Left kidney (tissue), 8 donors: ENCODE data around the gene TAS2R60. TPM values are rescaled to one million over a fixed set of nuclear protein-coding genes. Genes with fewer than 3 reads are reported as not detected.
"Not testable (repeated sequence)": the region's sequence is repeated elsewhere in the genome, so short reads cannot be mapped to it uniquely, and the experiment has no call there.

ENCODE experiments used
- DNase-seq: peaks from one replicate; pipeline ENCODE4 v3.0.0-alpha.2; 2013
- long read RNA-seq, 8 donors: transcript quantifications; one replicate each; lab custom pipeline, GENCODE V29; 2026
- polyA plus RNA-seq: library from polyadenylated mRNA; unstranded; fragments of 120-200 nt; gene quantifications from one replicate; pipeline ENCODE4 v1.2.1, GENCODE V29; 2013; ENCODE audit not compliant: insufficient read length

The TAS2R60 gene, protein sequence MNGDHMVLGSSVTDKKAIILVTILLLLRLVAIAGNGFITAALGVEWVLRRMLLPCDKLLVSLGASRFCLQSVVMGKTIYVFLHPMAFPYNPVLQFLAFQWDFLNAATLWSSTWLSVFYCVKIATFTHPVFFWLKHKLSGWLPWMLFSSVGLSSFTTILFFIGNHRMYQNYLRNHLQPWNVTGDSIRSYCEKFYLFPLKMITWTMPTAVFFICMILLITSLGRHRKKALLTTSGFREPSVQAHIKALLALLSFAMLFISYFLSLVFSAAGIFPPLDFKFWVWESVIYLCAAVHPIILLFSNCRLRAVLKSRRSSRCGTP
- not detected for polyA plus RNA-seq
- long read RNA-seq, donor 1, result 0 reads
- long read RNA-seq, donor 2, result 0 reads
- long read RNA-seq, donor 3, result 0 reads
- long read RNA-seq, donor 4, result 0 reads
- long read RNA-seq, donor 5, result 0 reads
- long read RNA-seq, donor 6, result 0 reads
- long read RNA-seq, donor 7, result 0 reads
- long read RNA-seq, donor 8, result 0 reads

DNA sequence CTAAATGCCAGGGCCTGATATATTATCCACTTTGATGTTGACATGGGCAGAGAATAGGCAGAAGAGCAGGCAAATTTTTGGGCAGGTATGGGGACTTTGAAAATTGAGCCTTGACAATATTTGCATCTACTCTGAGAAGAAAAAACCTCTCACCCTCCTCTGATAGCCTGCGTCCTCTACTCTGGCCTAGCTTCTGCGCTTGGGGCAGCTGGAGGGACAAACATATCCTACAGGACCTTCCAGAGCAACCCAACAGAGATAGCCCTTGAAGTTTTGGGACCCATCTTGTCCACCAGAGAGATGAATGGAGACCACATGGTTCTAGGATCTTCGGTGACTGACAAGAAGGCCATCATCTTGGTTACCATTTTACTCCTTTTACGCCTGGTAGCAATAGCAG lies at the start of gene TAS2R60:
TSS of gene TAS2R60 (plus strand) at position 301 of the 400 bp plus-strand sequence. CDS start at position 301, 0 bp downstream.
- DNase-seq, result no peak

DNA sequence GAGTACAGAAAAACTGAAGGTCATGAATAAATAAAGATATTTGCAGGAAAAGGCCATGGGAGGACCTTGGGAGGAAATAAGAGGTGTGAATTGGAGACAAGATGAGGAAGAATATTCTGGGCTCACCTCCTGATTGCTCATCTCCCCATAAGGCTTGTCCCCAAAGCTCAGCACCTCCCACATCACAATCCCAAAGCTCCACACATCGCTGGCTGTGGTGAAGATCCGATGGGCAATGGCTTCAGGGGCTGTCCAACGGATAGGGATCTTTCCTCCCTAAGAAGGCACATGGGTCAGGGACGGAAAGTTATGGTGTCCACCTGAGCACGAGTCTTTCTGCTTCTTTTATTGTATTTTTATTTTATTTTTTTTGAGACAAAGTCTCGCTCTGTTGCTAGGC lies 49.2 kb upstream of the TAS2R60 start:
- DNase-seq, result no peak

DNA sequence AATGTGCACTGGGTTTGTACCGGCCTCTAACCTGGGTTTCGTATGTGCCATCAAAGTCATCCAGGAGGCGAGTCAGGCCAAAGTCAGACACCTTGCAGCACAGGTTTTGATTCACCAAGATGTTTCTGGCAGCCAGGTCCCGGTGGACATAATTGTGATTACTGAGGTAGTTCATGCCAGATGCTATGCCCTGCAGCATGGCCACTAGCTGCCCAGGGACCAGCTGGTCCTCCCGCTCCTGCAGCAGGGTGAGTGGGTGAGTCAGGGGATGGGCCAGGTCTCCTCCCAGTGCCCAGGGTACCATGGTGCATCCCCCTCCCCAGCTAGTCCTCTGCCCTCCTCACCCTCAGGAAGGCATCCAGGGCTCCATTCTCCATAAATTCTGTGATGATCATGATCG lies 48.5 kb upstream of the TAS2R60 start:
- DNase-seq, result no peak

DNA sequence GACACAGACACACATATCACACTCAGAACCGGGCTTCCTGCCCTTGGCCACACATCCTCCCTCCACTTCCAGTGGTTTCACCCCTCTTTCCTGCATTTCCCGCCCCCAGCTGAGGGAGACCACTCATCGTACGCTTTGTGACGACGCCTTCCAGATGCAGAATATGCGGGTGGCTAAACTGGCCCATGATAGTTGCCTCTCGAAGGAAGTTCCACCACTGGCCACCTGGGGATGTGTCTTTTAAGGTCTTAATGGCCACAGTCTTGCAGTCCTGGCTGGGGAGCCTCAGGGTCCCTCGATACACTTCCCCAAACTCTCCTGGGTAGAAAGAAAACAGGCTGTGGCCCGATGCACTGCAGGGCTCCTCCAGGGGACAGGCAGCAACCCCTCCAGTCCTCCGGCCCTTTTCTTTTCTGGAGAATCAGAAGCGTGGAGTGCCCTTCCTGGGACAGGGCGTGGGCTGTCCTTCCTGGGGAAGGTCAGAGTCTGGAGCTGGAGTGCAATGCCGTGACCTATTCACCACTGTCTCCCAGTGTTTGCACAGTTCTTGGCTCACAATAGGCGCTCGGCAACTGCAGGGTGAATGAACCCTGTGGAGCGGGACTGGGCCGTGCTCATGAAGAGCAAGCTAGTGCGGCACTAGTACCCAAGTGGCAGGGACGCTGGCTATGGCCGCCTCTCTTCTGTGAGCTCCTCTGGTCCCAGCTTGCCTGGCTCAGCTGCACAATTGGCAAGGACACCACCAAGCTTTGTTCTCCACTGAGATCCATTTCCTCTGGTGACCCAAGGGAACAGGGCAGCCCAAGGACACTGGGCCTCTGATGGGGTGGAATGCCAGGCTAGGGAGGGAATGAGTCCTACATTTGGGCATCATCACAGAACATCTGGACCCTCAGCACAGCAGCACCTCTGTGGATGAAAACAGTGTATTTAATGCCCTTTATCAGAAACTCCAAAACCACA lies 47.8 kb upstream of the TAS2R60 start:
- DNase-seq, result no peak

DNA sequence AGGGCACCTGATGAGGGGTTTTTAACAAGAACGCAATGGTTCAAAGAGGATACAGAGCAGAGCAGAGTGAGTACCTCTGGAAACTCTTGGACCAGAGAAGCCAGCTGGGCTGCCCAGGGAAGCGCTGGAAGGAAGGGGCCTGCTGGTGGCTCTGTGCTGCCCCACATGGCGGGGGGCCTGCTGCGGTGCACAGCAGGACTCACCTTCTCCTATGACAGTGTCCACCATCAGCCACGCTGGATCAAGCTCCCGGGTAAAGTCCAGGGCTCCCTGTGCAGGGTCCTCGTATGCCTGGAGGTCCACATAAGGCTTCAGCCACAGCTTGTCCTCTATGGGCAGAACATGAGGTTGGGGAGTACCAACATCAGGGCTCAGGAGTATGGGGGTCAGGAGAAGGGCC lies 47.1 kb upstream of the TAS2R60 start:
- DNase-seq, result no peak

DNA sequence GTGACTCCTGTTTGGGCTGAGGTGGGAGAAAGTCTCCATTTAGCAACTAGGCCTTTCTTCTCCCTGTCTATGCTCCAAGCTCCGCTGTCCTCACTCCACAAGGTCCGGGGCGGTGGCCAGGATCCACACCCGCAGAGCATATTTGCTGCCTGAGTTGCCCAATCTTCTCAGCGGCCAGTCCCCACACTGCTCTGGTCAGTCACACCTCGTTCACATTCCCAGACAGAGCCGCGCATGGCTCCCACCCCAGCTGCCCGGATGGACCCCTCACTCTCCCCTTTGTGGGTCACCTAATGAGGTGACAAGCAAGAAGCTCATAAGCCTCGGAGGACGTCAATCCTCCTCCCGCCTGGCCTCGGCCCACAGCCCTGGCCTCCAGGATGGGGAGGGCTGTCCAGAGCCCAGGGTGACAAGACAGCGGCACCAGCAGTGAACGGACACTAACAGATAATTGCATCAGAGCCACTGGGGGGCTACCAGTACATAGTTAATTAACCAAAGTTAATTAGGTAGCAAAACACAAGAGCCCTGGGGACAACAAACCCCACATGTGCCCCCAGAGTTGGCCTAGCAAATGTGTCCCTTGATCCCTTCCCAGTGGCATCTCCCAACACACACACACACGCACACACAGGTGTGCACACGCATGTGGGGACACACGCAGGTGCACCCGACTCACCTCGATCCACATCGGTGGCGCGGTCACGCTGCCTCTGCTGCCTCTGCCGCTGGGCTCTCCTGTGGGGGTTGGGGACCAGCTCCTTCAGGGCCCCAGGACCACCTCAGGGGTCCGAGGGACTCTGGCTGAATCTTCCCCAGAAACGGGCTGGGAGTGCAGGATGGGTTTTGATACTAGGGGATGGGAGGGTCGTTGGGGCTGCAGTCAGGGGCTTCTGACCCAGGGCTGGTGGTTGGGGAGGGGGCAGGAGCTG lies 46.4 kb upstream of the TAS2R60 start:
- no peak for DNase-seq

DNA sequence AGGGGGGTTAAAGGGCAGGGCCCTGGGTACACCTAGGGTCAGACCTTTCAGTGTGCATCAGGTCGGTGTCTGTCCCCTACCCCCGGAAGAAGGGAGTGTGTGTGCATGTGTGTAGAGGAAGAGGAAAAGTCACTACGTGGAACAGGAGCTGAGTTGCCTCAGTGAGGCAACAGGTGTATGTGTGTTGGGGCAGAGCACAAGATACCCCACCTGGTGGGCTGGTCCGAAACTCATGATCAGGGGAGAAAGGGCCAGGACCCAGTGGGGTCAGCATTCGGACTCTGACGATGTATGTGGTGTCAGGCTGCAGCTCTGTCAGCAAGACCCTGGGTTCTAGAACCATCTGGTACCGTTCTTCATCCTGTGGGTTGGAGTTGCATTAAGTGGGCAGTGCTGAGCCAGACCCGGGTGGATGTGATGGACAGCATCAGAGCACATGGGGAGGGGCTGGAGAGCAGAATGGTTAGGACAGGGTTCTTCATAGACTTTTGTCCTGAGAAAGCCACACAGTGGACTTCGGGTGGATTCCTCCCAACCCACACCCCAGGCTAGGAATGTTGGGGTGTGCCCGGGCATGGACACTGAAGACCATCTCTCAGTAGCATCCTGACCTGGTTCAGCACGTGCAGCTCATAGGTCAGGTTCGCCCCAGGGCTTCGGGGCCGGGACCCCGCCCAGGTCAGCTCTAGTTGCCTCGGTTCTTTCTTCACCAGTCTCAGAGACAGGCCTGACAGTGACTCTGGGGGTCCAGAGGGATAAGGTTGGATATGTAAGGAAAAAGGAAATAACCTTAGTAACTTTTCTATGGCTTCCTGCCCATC lies 45.3 kb upstream of the TAS2R60 start:
- no peak for DNase-seq

DNA sequence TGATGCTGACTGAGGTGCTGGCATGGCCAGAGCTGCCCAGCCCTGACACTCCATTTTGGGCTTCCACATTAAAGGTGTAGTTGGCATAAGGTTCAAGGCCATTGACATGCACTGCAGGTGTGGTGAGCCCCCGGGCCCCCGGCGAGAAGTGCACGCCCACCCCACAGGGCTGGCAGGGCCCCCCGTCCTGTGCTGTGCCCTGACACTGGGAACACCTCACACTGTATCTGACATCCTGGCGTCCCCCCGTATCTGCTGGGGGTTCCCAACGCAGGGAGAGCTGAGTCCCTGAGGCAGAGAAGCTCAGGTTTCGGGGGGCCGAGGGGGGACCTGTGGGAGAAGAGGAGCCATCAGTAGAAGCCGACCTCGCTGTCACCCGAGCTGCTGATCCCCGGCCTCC lies 44.6 kb upstream of the TAS2R60 start:
- DNase-seq, result no peak

DNA sequence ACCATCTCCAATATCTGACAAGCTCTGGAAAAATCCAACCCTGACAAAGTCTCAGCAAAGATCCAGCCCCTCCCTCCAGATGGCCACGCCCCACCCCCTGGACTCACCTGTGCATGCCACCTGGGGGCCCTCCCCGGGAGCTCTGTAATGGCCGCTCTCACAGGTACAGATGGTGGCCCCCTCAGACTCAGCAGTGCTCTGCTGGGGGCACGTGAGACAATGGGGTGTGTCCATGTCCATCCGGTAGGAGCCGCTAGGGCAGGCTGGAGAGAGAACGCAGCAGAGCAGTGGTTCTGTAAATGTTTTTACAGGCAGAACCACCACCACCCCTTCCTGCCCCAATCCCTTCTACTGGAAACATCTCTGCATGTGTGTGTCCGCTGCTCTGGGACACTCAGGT lies 44.1 kb upstream of the TAS2R60 start:
- no peak for DNase-seq

DNA sequence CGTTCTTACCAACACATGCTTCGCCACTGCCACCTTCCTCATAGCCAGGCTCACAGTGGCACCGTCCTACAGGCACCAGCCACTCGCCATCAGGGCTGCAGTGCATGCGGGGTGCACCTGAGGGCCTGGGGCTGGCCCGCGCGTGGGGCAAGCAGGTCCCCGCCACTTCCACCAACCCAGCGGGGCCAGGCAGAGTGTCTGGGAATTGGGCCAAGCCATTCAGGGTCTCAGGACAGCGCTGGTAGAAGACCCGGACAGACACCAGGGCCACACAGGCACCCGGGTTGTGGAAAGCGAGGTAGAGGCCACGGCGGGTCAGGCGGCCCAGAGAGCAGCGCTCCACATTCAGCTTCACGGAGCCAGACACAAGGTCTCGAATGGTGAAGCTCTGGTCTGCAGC lies 43.6 kb upstream of the TAS2R60 start:
- no peak for DNase-seq

DNA sequence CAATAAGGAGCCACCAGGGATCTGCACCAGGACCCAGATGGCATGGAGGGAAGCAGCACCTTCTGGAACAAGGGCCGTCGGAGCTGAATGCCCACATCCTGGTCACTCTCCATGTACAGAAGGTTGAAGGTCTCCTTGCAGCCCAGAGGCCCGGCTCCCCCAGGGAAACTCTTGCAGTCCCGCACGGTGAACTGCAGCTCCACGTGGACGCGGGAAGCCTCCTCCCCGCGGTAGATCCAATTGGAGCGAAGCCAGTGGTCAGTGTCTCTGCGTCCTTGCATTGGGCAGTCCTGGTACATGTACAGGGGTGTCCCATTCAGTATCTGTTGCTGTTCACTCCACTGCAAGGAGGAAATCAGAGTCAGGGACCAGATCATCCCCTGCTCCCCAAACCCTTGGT lies 42.0 kb upstream of the TAS2R60 start:
- DNase-seq, result no peak

DNA sequence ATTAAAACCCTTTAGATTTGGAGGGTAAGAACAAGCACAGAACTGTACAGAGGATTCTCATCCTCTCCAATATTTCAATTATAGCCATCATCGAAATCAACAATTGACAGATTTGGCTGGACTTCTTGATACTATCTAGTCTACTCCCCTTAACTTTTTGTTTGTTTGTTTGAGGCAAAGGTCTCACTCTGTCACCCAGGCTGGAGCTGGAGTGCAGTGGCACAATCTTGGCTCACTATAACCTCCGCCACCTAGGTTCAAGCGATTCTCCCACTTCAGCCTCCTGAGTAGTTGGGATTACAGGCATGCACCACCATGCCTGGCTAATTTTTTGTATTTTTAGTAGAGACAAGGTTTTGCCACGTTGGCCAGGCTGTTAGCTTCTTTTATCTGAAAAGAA lies 41.0 kb upstream of the TAS2R60 start:
- not testable (repeated sequence) for DNase-seq

DNA sequence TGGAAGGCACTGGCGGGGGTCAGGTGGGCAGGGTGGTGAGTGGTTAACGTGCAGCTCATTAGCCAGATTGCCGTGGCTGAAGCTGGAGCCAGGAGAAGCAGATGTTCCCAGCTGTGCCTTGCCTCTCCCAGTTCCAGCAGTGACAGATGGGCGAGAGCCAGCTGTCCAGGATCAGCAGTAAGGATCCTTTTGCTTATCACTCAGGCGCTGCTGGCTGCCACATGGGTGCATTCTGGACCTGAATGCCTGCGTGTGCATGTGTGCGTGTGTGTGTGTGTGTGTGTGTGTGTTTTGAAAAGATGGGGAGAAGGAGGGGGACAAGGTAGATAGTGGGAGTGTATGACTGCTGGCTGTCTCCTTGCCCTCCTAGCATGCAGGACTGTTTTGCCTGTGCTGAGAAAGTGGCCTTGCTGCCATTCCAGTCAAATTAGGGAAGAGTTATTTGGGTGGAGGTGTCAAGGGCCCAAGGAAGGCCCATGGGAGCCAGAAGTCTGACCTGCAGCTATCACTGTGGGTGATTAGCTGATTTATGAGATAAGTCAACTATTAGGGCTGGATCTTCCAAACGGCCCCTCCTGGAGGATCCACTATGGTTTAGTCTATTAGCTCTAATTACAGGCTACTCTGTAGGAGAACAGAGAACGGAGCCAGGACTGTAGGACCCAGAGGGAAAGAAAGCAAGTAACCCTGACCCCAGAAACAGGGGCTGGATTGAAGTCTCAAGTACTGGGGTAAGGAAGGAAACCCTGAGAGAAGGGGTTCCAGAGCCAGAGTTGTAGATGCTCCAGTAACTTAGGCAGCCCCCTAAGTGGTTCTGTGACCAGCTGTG lies 37.9 kb upstream of the TAS2R60 start:
- no peak for DNase-seq

DNA sequence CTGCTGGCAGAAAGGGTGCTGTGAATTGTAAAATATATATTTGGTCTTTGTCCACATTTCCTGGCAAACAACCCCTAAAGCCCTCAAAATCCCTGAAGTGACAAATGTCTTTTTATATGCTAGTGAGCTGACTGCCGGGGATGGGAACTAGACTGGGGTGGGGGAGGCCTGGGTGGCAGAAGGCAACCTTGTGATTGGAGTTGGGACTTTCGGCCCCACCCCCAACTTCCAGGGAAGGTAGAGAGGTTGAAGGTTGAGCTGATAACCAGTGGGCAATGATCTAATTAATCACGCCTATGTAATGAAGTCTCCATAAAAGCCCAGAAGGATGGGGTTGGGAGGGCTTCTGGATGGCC lies 37.3 kb upstream of the TAS2R60 start:
- DNase-seq, result no peak

DNA sequence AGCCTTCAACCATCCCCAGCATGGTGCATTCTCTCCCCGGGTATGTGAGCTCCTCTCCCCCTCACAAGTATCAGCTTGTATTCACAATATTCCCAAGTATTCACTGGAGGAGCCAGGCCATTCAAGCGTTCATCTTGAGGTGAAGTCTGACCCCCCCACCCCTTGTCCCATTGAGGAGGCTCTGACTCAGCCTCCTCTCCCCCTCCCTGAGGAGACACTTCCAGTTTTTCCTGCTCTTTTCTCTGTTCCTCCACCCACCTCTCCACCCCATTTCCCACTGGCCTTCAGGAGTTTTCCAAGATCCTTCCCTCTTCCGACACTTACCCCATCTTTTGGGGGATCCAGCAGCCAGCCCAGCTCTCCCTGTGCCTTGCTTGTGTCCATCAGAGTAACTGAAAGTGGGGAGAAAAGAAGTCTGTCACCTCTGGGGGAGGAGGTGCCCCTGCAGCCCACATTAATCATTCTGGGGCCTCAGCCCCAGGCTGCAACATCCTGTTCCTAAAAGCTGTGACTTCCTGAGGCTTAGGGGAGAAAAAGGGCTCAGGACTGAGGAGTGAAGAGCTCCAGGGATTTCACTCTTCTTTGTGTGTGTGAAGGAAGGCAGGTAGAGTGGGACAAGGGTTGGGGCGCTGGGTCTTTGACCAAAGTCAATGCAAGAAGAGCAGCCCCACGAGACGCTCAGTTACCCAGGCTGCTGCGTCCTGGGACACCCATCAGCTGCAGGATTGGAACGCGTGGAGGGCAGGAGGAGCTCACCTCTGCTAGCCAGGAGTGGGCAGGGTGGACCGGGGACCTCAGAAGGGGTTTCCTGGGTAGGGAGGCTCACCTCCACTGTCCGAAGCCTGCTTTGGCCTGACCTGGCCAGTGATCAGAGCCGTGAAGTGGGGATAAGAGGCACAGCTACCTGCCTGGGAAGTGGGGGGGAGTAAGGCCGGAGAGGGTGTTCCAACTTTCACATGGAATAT lies 35.7 kb upstream of the TAS2R60 start:
- no peak for DNase-seq

DNA sequence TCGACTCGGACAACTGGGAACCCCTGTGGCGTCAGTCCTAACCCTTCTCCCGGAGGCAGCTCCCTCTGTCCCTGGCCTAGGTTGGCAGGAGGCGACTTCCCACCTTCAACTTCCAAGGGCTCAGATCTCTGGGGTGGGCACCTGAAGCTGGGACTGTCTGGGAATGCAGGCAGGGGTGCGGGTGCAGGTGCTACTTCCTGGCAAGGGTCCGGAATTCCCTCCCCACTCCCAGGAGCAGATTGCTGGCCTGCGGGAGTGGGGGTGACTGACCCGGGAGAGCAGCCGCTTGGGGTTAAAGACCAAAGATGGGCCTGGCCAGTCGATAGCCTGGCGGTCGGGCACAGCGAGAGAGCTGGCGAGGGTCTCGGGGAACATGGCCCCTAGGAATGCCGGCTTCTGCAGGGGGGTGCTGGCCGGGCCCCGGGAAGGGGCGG lies 35.0 kb upstream of the TAS2R60 start:
- DNase-seq, result no peak

DNA sequence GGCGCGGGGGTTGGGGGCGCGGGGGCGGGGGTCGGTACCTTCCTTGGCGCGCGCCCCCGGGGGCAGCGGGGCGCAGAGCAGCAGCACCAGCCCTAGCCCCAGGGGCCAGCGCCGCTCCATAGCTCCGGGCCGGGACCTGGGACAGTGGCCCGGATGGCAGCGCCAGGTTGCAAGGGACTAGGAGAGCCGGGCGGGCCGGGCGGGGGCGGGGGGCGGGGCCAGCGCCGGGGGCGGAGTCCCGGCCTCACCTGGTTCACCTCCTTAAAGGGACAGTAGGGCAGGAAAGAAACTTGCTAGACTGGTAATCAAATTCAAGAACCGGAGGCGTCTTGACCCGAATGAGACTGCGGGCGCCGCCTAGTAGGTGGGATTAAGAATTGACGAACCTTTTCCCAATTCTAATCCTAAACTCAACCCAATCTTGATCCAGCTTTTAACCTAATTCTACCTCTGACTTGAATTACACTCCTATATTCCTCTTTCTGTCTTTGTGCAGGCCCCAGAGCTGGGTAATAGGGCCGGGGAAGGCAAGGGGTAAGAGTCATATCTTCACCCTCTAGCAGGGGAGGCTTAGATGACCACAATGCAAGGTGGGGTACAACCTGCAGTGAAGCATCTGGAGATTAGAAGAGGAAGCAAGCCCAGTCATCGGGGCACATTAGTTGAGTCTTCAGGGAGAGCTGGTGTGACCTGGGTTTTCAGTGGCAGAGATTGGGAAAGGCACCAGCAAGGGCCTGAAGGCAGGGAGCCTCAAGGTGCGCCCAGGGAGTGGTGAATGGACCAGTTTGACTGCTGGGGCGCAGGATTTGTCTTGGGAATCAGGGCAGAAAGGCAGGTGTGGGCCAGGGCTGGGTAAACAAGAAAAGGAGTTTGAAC lies 34.3 kb upstream of the TAS2R60 start, which contains the start of gene EPHA1:
TSS of gene EPHA1 (minus strand) at position 171 of the 876 bp plus-strand sequence. CDS start at position 120, 51 bp downstream.
- no peak for DNase-seq
